ENCODE measurements around the gene RCN1.
"Not testable (repeated sequence)": the region's sequence is repeated elsewhere in the genome, so short reads cannot be mapped to it uniquely, and the experiment has no call there.

Gene RCN1

DNA sequence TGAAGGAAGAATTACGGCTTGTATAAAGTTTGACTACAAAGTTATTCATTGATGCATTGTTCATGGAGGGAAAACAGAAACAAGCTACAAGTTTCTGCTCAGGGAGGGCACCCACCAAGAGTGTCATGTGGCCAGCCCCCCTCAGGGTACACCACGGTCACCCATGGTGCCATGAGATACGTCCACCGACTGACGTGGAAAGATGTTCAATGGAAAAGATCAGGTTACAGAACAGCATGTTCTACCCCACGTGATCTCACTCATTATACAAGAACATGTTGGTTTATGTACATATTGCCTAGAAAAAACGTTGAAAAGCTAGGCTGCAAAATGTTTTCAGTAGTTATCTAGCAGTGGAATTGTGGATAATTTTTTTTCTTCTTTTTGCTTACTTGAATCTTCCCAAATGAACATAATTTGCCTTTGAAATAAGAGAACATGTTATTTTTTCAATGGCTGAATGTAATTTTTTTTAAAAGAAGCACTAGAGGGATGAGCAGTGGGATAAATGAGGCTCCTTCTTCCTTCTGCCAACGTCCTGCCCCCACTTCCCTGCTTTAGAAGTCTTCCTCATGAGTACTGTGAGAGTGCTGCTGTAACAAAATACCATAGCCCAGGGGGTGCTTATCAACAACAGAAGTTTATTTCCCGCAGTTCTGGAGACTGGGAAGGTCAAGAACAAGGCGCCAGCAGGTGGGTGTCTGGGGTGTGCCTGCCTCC is 22.5 kb downstream of the RCN1 start:
- peaks cover 0 to 2% of the 10 kb centered on the region in 2 donors for H3K4me1 Mint-ChIP-seq
- H3K27ac Mint-ChIP-seq = no peak overlapping the region

DNA sequence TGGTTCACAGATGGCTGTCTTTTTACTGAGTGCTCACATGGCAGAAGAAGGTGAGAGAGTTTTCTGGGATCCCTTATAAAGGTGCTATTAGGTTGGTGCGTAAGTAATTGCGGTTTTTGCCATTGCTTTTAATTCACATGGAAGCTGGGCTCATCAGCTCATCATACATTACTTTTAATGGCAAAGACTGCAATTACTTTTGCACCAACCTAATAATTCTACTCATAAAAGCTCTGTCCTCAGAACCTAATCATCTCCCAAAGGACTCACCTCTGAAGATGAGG is 23.0 kb downstream of the RCN1 start:
- Mint-ChIP-seq H3K9me3 (no peaks in the 10 kb centered on the region), H3K36me3 (peaks cover 0 to 5% of the 10 kb centered on the region in 2 donors), H3K4me1 (no peaks in the 10 kb centered on the region), H3K27me3 (peaks cover 17 to 31% of the 10 kb centered on the region in 2 donors), H3K27ac (no peak overlapping the region), H3K4me3 (no peak overlapping the region)
- DNase-seq = no peak
- ATAC-seq (replicated peaks) = no peak

More for the DNA sequence above, 22.5 kb downstream of the RCN1 start:
- Mint-ChIP-seq H3K4me3 (no peak overlapping the region), H3K36me3 (peaks cover 0 to 5% of the 10 kb centered on the region in 2 donors), H3K9me3 (no peaks in the 10 kb centered on the region), H3K27me3 (peaks cover 17 to 31% of the 10 kb centered on the region in 2 donors)
- ATAC-seq (replicated peaks) (no peak), DNase-seq (no peak)

DNA sequence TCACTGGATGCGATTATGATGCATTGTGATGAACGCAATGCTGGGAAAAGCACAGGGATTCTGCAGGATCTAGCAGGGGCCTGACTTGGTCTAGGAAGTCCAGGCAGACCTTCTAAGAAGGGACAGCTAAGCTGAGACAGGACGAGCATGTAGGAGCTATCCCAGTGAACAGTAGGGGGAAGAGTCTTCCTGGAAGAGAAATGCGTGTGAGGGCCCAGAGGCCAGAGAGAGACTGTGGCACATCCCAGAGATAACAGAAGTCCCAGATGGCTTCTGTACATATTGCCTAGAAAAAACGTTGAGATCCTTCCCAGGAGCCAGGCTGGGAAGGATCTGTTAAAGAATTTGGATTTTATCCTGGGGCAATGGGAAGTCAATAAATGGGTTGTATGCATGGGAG is 24.6 kb downstream of the RCN1 start:
- Mint-ChIP-seq H3K9me3 (no peaks in the 10 kb centered on the region), H3K27ac (no peak overlapping the region), H3K4me3 (no peak overlapping the region), H3K27me3 (peaks cover 19 to 27% of the 10 kb centered on the region in 2 donors), H3K36me3 (no peaks in the 10 kb centered on the region), H3K4me1 (no peaks in the 10 kb centered on the region)
- no peak for DNase-seq
- no peak for ATAC-seq (replicated peaks)

DNA sequence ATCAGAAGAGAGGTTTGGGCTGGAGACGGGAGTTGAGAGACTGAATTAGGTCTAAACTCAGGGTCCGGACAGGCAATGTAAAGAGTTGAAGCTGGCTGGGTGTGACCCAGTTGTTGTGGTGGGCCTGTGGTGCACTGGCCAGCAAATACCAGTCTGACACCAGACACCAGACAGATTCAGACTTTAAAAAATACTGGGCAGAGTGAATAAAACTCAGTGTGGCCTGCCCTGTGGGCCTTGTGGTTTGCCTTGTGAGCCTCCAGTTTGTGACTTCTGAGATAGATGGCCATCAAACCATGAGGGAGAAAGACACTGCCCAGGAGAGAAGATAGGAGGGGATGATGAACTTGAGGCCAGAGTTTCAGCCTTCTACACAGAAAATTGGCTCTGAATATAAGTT is 25.8 kb downstream of the RCN1 start:
- H3K9me3 Mint-ChIP-seq = peaks cover 0 to 2% of the 10 kb centered on the region in 2 donors
- no peak overlapping the region for H3K27ac Mint-ChIP-seq
- DNase-seq = no peak
- no peaks in the 10 kb centered on the region for H3K36me3 Mint-ChIP-seq
- no peak overlapping the region for H3K4me3 Mint-ChIP-seq
- H3K4me1 Mint-ChIP-seq = no peaks in the 10 kb centered on the region
- H3K27me3 Mint-ChIP-seq = peaks cover 27 to 28% of the 10 kb centered on the region in 2 donors
- no peak for ATAC-seq (replicated peaks)

DNA sequence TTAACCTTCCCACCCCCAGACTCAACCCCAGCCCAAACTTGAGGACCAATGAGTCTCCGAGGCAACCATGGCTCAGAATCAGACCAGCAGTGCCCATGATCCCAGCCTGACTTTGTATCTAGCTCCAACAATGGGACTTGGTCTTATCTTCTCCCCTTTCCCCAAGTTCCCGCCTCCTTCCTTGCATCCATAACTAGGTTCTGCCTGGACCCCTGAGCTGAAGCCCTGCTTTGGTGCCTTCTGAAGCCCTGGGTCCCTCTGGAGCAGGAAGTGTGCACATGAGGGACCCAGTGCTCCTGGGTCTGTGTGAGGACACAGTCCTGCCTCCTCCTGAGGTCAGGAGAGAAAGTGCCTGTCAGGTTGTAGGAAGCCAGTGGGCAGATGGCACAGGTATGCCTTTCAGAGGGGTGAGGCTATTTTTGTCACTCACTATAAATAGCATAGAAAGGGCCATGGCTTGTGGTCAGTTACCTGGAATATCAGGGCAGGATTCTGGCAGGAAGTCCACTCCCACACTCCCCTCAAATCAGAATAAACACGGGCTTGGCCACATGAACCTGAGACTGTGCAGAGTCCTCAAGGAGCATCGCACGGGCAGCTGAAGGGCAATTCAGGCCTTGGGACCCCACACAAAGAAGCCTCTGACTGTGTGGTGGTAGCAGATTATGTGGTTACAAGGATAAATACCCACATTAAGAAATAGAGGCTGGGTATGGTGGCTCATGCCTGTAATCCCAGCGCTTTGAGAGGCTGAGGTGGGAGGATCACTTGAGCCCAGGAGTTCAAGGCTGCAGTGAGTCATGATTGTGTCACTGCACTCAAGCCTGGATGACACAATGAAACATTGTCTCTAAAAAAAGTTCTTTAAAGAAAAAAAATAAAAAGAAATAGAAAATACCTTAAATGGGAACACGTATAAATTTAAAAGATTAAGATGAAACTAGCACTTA is 27.4 kb downstream of the RCN1 start:
- ATAC-seq (replicated peaks) = no peak
- Mint-ChIP-seq H3K27ac (no peak overlapping the region), H3K27me3 (peaks cover 22 to 24% of the 10 kb centered on the region in 2 donors)

DNA sequence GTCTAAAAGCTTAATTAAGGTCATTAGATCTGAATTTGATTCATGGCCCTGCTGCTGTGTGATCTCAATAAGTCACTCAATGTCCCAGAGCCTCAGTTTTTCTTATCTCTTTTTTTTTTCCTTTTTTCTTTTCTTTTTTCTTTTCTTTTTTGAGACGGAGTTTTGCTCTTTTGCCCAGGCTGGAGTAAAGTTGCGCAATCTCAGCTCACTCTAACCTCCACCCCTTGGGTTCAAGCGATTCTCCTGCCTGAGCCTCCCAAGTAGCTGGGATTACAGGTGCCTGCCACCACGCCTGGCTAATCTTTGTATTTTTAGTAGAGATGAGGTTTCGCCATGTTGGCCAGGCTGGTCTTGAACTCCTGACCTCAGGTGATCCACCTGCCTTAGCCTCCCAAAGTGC is 28.3 kb downstream of the RCN1 start:
- not testable (repeated sequence) for H3K9me3 Mint-ChIP-seq; H3K4me1 Mint-ChIP-seq; ATAC-seq (replicated peaks); DNase-seq; H3K4me3 Mint-ChIP-seq; H3K36me3 Mint-ChIP-seq; H3K27ac Mint-ChIP-seq
- H3K27me3 Mint-ChIP-seq = peaks cover 19 to 20% of the 10 kb centered on the region in 2 donors

More for the DNA sequence above, 27.4 kb downstream of the RCN1 start:
- no peak for DNase-seq
- H3K9me3 Mint-ChIP-seq = peaks cover 0 to 2% of the 10 kb centered on the region in 2 donors
- no peaks in the 10 kb centered on the region for H3K4me1 Mint-ChIP-seq
- H3K36me3 Mint-ChIP-seq = no peaks in the 10 kb centered on the region
- H3K4me3 Mint-ChIP-seq = no peak overlapping the region

DNA sequence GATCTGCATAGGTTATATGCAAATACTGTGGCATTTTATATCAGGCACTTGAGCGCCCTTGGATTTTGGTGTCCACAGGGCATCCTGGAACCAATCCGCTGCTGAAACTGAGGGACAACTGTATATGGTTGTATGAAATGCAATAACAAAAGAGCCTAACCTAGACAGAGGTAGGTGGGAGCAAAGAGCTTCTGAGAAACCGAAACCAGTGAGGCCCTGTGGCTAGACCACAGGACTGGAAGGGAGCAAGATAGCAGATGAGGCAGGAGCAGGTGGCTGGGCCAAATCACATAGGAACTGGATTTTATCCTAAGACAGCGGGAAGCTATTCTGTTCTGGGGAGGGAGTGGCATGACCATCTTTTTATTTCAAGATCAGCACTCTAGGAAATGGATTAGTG is 30.1 kb downstream of the RCN1 start:
- no peak overlapping the region for H3K4me3 Mint-ChIP-seq
- no peaks in the 10 kb centered on the region for H3K36me3 Mint-ChIP-seq
- ATAC-seq (replicated peaks) = no peak
- H3K4me1 Mint-ChIP-seq = no peaks in the 10 kb centered on the region
- H3K9me3 Mint-ChIP-seq = peaks cover 0 to 2% of the 10 kb centered on the region in 2 donors
- no peak overlapping the region for H3K27ac Mint-ChIP-seq
- DNase-seq = no peak
- peaks cover 24 to 31% of the 10 kb centered on the region in 2 donors for H3K27me3 Mint-ChIP-seq

DNA sequence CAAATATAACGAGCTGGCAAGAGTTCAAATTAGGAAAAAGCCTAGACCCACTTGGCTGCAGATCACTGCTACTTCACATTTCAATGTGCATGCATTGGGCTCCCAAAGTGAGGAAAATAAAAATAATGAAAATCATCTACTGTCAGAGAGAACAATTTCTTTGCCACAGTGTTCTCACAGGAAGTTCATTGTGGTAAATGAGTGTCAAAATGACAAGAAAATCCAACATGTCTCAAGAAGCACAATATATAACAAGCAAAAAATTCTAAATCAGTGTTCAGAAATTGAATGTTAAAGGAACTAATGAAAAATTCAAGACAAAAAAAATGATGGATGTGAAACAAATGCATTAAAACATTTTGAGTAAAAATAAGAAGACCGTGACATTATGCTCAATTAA is 31.3 kb downstream of the RCN1 start:
- ATAC-seq (replicated peaks) (no peak), DNase-seq (no peak)
- H3K27ac Mint-ChIP-seq = no peak overlapping the region
- H3K9me3 Mint-ChIP-seq = peaks cover 0 to 2% of the 10 kb centered on the region in 2 donors
- peaks cover 31 to 40% of the 10 kb centered on the region in 2 donors for H3K27me3 Mint-ChIP-seq
- H3K4me3 Mint-ChIP-seq = no peak overlapping the region
- H3K4me1 Mint-ChIP-seq = no peaks in the 10 kb centered on the region
- H3K36me3 Mint-ChIP-seq = no peaks in the 10 kb centered on the region

DNA sequence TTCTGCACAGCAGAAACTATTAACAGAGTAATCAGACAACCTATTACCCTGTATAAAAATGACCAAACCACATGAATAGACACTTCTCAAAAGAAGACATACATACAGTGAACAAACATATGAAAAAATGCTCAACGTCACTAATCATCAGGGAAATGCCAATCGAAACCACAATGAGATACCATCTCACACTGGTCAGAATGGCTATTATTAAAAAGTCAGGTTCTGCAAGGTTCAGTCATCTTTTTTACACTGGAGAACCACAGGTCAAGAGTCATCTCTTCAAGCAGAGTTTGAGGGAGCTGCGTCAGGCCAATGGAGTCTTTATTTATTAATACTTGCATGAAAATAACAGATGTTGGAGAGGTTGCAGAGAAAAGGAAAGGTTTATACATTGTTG is 40.4 kb downstream of the RCN1 start:
- DNase-seq (no peak), ATAC-seq (replicated peaks) (no peak)
- H3K4me3 Mint-ChIP-seq = no peak overlapping the region
- H3K4me1 Mint-ChIP-seq = peaks cover 0 to 1% of the 10 kb centered on the region in 2 donors
- H3K36me3 Mint-ChIP-seq = no peaks in the 10 kb centered on the region
- peaks cover 26 to 42% of the 10 kb centered on the region in 2 donors for H3K27me3 Mint-ChIP-seq
- H3K27ac Mint-ChIP-seq = no peak overlapping the region
- H3K9me3 Mint-ChIP-seq = peaks cover 3% of the 10 kb centered on the region in 2 donors

DNA sequence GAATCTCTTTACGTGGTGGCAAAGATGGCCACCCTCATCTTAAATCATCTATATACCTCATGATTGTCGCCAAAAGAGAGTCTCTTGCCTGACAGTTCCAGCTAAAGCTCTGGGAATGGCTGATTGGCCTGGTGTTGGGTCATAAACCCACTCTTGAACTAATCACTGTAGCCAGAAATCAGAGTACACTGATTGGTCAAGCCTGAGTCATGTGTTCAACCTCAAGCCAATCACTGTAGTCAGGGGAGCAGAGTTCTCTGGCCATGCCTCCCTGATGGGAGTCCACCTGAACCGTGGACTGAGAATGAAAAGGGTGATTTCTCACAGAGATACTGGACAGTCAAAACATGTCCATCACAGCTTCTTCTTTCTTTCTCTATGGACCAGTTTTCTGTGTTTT is 45.8 kb downstream of the RCN1 start:
- H3K36me3 Mint-ChIP-seq = no peaks in the 10 kb centered on the region
- H3K4me3 Mint-ChIP-seq = no peak overlapping the region

DNA sequence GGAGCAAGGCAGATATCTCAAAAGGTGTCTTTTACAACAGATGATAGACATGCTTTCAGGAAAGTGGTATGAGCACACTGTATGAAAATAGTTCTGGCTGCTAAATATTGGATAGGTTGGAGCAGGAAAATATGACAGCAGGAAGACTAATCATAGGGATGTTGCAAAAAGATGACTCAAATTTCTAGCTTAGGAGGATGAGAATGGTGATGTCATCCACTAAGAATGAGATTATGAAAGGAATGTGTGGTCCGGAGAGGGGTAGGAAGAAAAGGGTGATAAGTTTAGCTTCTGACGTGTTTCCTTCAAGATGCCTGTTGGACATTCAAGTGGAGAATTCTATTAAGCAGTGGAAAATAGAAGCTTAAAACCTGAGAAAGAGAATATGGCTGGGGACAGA is 46.4 kb downstream of the RCN1 start:
- DNase-seq (no peak), ATAC-seq (replicated peaks) (no peak)
- peaks cover 2 to 5% of the 10 kb centered on the region in 2 donors for H3K4me1 Mint-ChIP-seq
- peaks cover 0 to 2% of the 10 kb centered on the region in 2 donors for H3K9me3 Mint-ChIP-seq
- no peak overlapping the region for H3K27ac Mint-ChIP-seq
- H3K4me3 Mint-ChIP-seq = no peak overlapping the region
- peaks cover 6 to 13% of the 10 kb centered on the region in 2 donors for H3K27me3 Mint-ChIP-seq
- H3K36me3 Mint-ChIP-seq = no peaks in the 10 kb centered on the region

More for the DNA sequence above, 45.8 kb downstream of the RCN1 start:
- H3K27ac Mint-ChIP-seq = no peak overlapping the region
- H3K27me3 Mint-ChIP-seq = peaks cover 6 to 13% of the 10 kb centered on the region in 2 donors
- peaks cover 2 to 5% of the 10 kb centered on the region in 2 donors for H3K4me1 Mint-ChIP-seq
- ATAC-seq (replicated peaks) (no peak), DNase-seq (no peak)
- peaks cover 0 to 2% of the 10 kb centered on the region in 2 donors for H3K9me3 Mint-ChIP-seq

DNA sequence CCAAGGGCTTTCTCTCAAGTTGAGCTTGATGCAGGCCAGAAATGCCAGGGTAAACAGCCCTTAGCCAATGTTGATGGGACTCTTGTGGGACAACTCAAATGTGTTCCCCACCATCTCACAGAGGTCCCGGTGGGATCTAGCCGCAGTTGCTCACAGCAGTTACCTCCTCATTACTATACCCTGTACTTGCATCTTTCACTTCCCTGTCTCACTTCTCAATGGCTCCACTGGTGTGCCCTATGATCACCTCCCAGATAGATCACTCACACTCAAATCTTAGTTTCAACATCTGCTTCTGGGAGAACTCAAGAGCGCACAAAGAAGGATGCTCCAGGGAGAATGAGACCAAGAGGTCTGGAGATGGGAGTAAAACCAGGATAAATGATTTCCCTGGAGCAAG is 47.0 kb downstream of the RCN1 start:
- peaks cover 6 to 13% of the 10 kb centered on the region in 2 donors for H3K27me3 Mint-ChIP-seq

DNA sequence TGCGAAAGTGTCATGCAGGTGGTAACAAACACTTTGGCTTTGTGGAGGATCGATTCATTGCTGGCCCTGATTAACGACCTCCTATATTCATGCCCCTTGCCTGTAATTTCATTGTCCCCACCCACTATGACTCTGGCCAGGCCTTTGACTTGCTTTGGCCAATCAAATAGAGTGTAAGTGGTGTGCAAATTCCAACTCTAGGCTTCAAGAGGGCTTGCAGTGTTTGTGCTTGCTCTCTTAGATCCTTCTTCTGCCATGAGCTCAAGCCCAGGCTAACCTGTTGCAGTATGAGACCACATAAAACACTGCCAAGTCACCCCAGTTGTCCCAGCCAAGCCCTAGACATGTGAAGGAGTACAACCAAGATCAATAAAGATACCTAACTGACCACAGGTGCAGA is 48.0 kb downstream of the RCN1 start:
- ATAC-seq (replicated peaks) (no peak), DNase-seq (no peak)
- Mint-ChIP-seq H3K27me3 (peaks cover 6 to 14% of the 10 kb centered on the region in 2 donors), H3K4me1 (peaks cover 2 to 5% of the 10 kb centered on the region in 2 donors), H3K27ac (no peak overlapping the region), H3K36me3 (no peaks in the 10 kb centered on the region), H3K4me3 (no peak overlapping the region), H3K9me3 (peaks cover 0 to 2% of the 10 kb centered on the region in 2 donors)

More for the DNA sequence above, 47.0 kb downstream of the RCN1 start:
- Mint-ChIP-seq H3K9me3 (peaks cover 0 to 2% of the 10 kb centered on the region in 2 donors), H3K4me3 (no peak overlapping the region), H3K36me3 (no peaks in the 10 kb centered on the region), H3K4me1 (peaks cover 2 to 5% of the 10 kb centered on the region in 2 donors), H3K27ac (no peak overlapping the region)
- ATAC-seq (replicated peaks) (peak; percentile 54 to 75), DNase-seq (no peak)

DNA sequence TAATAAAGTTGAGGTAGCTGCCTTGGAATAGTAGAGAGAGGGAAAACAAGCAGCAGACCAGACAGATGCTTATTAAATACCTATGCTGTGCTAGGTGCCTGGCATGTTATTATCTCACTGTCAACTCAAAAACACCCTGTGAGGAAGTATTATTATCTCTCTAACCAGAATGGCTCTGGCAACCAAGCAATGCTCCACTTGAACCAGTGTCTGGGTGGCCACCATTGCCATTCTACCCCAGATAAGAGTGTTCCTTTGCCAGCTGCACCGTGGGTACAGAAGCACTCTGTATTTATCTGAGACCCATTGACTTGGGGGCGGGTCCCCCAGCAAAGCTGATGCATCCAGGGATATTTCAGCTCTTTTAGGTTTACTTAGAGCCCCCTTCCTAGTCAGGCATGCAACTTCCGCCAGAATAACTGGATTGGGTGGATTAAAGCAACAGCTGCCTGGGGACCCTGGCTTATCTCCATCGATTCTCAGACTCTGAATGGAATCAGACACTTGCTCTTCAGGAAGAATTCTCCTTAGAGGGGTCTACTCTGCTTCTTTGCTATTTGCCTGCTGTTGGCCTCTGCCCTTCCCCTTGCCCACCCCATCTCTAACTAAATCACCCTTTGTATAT is 49.1 kb downstream of the RCN1 start:
- H3K27me3 Mint-ChIP-seq = peaks cover 13 to 14% of the 10 kb centered on the region in 2 donors

More for the DNA sequence above, 49.1 kb downstream of the RCN1 start:
- no peak overlapping the region for H3K27ac Mint-ChIP-seq
- peaks cover 2 to 4% of the 10 kb centered on the region in 2 donors for H3K9me3 Mint-ChIP-seq
- ATAC-seq (replicated peaks) = no peak
- no peak overlapping the region for H3K4me3 Mint-ChIP-seq
- H3K4me1 Mint-ChIP-seq = peaks cover 2 to 5% of the 10 kb centered on the region in 2 donors
- no peak for DNase-seq
- no peaks in the 10 kb centered on the region for H3K36me3 Mint-ChIP-seq
